Stimulated activated CD4-positive, alpha-beta T cell treated with anti-CD3 and anti-CD28 coated beads, TNF-alpha, amount 100 ng/mL, for 4 hours (primary cell): Measurements from ENCODE around the gene DRD2.

ENCODE experiments used
- DNase-seq, 3 experiments: peaks; one replicate each; pipeline ENCODE4 v3.0.0-alpha.2; 2020; ENCODE audit warnings: low read depth in 3 of 3

Gene DRD2

DNA sequence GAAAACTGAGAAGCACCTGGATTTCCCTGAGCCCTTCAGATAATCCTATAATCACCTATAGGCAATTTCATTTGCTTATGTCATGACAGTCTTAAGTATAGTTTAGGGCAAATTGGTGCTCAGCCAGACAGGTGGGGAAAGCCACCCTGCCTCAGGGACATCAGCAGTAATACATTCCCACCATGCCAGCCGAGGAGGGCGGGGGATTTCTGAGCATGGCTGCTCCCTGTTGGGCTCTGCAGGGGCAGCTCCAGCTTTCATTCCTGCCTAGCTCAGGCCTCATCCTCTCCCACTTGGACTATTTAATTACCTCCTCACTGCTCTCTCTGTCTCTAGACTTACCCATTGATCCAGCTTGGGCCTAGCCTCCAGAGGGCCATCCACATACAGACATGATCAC is 9.0 kb upstream of the DRD2 start:
- no peak for DNase-seq

GRCh38 chr11:113481672-113482071 is 6.5 kb upstream of the DRD2 start:
- no peak for DNase-seq

- no peak for DNase-seq
Observed at GRCh38 chr11:113481226-113481625, 6.0 kb upstream of the DRD2 start.

- DNase-seq = no peak
Observed at GRCh38 chr11:113477321-113477720, 2.1 kb upstream of the DRD2 start.

GRCh38 chr11:113476553-113476952 is 1.4 kb upstream of the DRD2 start:
- DNase-seq = no peak

DNA sequence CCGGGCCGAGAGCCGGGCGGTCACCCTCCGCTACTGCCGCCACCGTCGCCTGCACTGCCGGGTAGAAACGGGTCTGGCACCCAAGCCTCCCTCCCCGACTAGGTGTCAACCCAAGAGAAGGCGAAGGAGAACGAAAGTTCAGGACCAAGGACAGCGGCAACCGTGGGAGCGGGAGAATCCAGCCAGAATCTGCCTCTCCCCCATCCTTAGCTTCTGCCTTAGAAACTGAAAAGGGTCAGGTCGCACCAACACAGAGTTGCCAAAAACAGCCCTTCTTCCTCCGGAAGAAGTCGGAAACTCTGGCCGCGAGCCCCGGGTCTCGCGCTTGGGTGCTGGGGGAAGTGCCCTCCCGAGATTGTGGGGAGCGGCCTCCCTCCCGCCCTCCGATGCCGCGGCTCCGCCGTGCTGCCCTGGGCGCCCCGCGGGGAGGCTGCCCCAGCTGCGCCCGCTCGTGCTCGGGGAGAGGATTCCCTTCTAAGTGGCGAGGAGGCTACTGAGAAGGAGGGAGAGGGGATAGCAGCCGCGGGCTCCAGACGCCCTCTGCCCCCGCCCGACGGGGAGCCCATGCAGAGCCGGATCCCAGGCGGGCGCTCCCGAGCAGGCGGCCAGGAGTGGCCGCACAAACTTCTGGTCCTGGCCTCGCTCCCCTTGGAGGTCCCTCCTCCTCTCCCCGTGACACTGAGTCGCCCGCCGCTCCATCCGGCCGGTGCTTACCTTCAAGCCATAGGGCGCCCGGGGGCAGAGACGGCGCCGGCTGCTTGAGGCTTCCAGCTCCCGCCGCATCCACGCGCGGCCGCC is 637 bp downstream of the DRD2 start:
- peak in 2 of 3 experiments; percentile 2 to 12 for DNase-seq

- DNase-seq = no peak
Observed at GRCh38 chr11:113473983-113474361, 1.2 kb downstream of the DRD2 start.

GRCh38 chr11:113472471-113472870 is 2.7 kb downstream of the DRD2 start:
- DNase-seq = no peak

DNA sequence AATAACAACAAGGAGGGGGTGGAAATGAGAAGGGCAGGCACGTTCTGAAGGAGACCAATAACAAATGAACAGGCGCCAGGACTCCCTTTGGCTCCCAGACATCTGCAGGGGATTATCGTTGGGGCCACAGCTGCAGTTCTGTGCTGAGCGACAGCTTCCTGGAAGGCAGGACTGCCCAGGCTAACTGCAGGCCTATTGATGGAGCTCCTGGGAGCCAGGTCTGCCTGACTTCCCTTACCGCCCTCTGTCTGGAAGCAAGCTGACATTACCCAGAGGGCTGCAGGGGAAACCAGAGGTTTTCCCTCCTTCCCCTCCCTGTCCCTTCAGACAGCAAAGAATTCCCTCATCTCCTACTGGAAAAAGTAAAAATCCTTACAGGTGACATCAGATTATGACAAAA is 5.0 kb downstream of the DRD2 start:
- DNase-seq = no peak

GRCh38 chr11:113468726-113469345 is 6.4 kb downstream of the DRD2 start:
- no peak for DNase-seq

- DNase-seq = no peak
Observed at GRCh38 chr11:113467545-113467944, 7.7 kb downstream of the DRD2 start.

- DNase-seq = no peak
Observed at GRCh38 chr11:113465786-113466185, 9.4 kb downstream of the DRD2 start.

GRCh38 chr11:113464416-113464815 is 10.8 kb downstream of the DRD2 start:
- DNase-seq = no peak

- no peak for DNase-seq
Observed at GRCh38 chr11:113462830-113463229, 12.4 kb downstream of the DRD2 start.

- DNase-seq = no peak
Observed at GRCh38 chr11:113461639-113462038, 13.6 kb downstream of the DRD2 start.

DNA sequence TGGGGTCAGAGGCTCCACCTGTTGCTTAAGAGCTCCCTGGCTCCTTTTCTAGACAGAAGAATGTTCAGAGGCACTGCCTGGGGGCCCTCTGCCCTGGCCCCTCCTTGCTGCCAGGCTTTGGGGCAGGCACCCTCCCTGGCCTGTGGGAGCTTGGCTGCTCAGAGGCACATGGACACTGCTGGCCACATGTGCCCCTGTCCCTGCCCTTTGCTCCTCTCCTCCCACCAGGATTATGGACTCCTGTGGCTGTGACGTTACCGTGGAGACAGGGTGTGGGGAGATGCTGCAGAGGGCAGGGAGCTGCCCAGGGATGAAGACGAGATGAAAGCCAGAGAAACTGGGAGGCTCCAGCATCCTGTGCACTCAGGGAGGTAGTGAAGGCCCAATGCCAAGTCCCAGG is 14.7 kb downstream of the DRD2 start:
- DNase-seq = no peak

- no peak for DNase-seq
Observed at GRCh38 chr11:113458189-113458588, 17.0 kb downstream of the DRD2 start.

- no peak for DNase-seq
Observed at GRCh38 chr11:113457784-113458183, 17.4 kb downstream of the DRD2 start.

DNA sequence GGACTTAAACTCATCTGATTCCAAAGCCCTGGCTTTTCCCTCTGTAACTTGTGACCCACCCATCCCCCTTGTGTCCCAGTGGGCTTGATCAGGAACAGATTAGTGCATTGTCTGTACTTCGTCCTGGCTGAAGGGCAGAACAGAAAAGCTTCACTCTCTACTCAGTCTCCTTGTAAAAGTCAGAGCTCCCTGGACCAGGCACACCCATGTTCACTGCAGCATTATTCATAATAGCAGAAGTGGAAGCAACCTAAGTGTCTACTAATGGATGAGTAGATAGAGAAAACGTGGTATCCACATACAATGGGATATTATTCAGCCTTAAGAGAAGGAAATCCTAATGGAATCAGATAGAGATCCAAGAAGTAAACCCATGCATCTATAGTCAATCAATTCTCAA is 20.7 kb downstream of the DRD2 start:
- no peak for DNase-seq

GRCh38 chr11:113449743-113450142 is 25.5 kb downstream of the DRD2 start:
- DNase-seq = no peak

GRCh38 chr11:113448316-113448677 is 26.9 kb downstream of the DRD2 start:
- no peak for DNase-seq

GRCh38 chr11:113447621-113448315 is 27.4 kb downstream of the DRD2 start:
- DNase-seq = no peak

- DNase-seq = no peak
Observed at GRCh38 chr11:113446938-113447337, 28.3 kb downstream of the DRD2 start.
